ENCODE measurements around the gene PDE4D. TPM values are rescaled to one million over a fixed set of nuclear protein-coding genes. Genes with fewer than 3 reads are reported as not detected.
"Not testable (repeated sequence)": the region's sequence is repeated elsewhere in the genome, so short reads cannot be mapped to it uniquely, and the experiment has no call there.

PDE4D gene
- total RNA-seq, 1 experiment from 2014 or later = 3.3 TPM

- Mint-ChIP-seq H3K4me3 (no peak overlapping the region), H3K27ac (no peak overlapping the region), H3K4me1 (peaks cover 28% of the 10 kb centered on the region), H3K9me3 (peaks cover 4% of the 10 kb centered on the region), H3K27me3 (ENCODE audit: low read depth) (no peaks in the 10 kb centered on the region), H3K36me3 (peaks cover 4% of the 10 kb centered on the region)
- no peak for DNase-seq (ENCODE audit: low spot score)
- ChIA-PET POLR2A (no interaction called here), CTCF (no interaction called here)
- TF ChIP-seq, protein P1, sequence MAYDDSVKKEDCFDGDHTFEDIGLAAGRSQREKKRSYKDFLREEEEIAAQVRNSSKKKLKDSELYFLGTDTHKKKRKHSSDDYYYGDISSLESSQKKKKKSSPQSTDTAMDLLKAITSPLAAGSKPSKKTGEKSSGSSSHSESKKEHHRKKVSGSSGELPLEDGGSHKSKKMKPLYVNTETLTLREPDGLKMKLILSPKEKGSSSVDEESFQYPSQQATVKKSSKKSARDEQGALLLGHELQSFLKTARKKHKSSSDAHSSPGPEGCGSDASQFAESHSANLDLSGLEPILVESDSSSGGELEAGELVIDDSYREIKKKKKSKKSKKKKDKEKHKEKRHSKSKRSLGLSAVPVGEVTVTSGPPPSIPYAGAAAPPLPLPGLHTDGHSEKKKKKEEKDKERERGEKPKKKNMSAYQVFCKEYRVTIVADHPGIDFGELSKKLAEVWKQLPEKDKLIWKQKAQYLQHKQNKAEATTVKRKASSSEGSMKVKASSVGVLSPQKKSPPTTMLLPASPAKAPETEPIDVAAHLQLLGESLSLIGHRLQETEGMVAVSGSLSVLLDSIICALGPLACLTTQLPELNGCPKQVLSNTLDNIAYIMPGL (CRISPR knock-in tag; IDR thresholded peaks at IDR 0.05) = no peak
- TF ChIP-seq, protein P2, sequence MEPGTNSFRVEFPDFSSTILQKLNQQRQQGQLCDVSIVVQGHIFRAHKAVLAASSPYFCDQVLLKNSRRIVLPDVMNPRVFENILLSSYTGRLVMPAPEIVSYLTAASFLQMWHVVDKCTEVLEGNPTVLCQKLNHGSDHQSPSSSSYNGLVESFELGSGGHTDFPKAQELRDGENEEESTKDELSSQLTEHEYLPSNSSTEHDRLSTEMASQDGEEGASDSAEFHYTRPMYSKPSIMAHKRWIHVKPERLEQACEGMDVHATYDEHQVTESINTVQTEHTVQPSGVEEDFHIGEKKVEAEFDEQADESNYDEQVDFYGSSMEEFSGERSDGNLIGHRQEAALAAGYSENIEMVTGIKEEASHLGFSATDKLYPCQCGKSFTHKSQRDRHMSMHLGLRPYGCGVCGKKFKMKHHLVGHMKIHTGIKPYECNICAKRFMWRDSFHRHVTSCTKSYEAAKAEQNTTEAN (CRISPR knock-in tag; IDR thresholded peaks at IDR 0.05) = no peak
- TF ChIP-seq NR3C1 (CRISPR knock-in tag; conservative IDR thresholded peaks at IDR 0.05; ENCODE audit: low read depth) (no peak), CREB1 (CRISPR knock-in tag; IDR thresholded peaks at IDR 0.05) (no peak), FOXP4 (CRISPR knock-in tag; IDR thresholded peaks at IDR 0.05) (no peak), CBFB (CRISPR knock-in tag; IDR thresholded peaks at IDR 0.05; ENCODE audit: low read depth) (no peak), ZNF121 (CRISPR knock-in tag; IDR thresholded peaks at IDR 0.05) (no peak)
- no peak for ATAC-seq
These were observed 296.8 kb downstream of the PDE4D start for GRCh38 chr5:59596586-59597350.

DNA sequence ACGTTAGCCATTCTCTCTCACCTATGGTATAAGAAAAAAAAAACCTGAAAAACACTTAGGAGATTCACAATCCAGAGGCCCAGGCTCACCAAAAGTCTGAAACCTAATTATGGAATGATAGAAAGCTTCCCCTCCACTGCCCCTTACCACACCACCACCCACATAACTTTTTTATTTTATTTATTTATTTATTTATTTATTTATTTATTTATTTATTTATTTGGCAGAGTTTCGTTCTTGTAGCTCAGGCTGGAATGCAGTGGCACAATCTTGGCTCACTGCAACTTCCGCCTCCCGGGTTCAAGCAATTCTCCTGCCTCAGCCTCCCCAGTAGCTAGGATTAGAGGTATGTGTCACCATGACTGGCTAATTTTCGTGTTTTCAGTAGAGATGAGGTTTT is 299.4 kb downstream of the PDE4D start:
- CTCF ChIA-PET; ATAC-seq; H3K27me3 Mint-ChIP-seq (ENCODE audit: low read depth); H3K27ac Mint-ChIP-seq; H3K4me3 Mint-ChIP-seq; H3K9me3 Mint-ChIP-seq; H3K36me3 Mint-ChIP-seq; DNase-seq (ENCODE audit: low spot score); POLR2A ChIA-PET: not testable (repeated sequence)
- peaks cover 23% of the 10 kb centered on the region for H3K4me1 Mint-ChIP-seq

DNA sequence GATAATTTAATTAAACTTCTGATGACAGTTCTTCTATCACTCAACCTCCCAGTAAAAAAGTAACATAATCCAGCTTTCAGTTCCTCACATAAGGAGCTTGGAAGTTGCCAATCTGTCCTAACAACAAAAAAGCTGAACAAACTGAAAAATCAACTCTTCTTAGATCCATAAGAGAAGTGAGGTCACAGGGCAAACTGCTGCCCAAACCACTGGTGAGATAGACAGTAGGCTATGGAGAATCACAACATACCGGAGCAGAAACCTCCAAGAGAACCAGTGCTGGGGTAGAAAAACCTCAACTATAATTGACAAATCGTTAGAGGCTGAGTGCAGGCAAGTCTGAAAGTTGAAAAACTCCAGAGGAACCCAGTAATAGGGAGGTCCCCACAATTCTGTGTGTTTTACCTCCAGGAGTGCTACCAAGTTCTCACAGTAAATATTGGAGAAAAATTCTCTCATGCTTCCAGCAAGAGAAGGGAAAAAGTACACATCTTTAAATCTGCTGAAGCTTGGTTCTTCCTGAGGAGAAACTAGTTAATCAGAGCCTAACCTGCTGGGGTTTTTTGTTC is 300.0 kb downstream of the PDE4D start:
- ChIA-PET CTCF (interaction anchor here (0.7 kb wide), 1 partner anchor 405 kb away, joined by 4 read pairs; no protein-coding TSS in a partner anchor), POLR2A (no interaction called here)
- no peak overlapping the region for H3K4me3 Mint-ChIP-seq
- ATAC-seq = no peak
- DNase-seq (ENCODE audit: low spot score) = no peak
- H3K27me3 Mint-ChIP-seq (ENCODE audit: low read depth) = no peaks in the 10 kb centered on the region
- no peak for TF ChIP-seq ETV6 (CRISPR knock-in tag; IDR thresholded peaks at IDR 0.05)
- TF ChIP-seq JUN (CRISPR knock-in tag; IDR thresholded peaks at IDR 0.05) = no peak
- TF ChIP-seq, protein P3, sequence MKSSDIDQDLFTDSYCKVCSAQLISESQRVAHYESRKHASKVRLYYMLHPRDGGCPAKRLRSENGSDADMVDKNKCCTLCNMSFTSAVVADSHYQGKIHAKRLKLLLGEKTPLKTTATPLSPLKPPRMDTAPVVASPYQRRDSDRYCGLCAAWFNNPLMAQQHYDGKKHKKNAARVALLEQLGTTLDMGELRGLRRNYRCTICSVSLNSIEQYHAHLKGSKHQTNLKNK (CRISPR knock-in tag; IDR thresholded peaks at IDR 0.05) = no peak
- TF ChIP-seq MXD4 (CRISPR knock-in tag; IDR thresholded peaks at IDR 0.05; ENCODE audit: borderline replicate concordance) = no peak
- TF ChIP-seq, protein P4, sequence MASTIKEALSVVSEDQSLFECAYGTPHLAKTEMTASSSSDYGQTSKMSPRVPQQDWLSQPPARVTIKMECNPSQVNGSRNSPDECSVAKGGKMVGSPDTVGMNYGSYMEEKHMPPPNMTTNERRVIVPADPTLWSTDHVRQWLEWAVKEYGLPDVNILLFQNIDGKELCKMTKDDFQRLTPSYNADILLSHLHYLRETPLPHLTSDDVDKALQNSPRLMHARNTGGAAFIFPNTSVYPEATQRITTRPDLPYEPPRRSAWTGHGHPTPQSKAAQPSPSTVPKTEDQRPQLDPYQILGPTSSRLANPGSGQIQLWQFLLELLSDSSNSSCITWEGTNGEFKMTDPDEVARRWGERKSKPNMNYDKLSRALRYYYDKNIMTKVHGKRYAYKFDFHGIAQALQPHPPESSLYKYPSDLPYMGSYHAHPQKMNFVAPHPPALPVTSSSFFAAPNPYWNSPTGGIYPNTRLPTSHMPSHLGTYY (CRISPR knock-in tag; IDR thresholded peaks at IDR 0.05) = no peak
- no peak for TF ChIP-seq NR2C2 (CRISPR knock-in tag; IDR thresholded peaks at IDR 0.05)
- TF ChIP-seq ATF6 (CRISPR knock-in tag; IDR thresholded peaks at IDR 0.05) = no peak
- no peak for TF ChIP-seq GTF2I (CRISPR knock-in tag; conservative IDR thresholded peaks at IDR 0.05)
- no peak for TF ChIP-seq TCF7 (CRISPR knock-in tag; IDR thresholded peaks at IDR 0.05; ENCODE audit: low read depth)
- no peak for TF ChIP-seq MLX (CRISPR knock-in tag; IDR thresholded peaks at IDR 0.05)
- TF ChIP-seq CTCF (IDR thresholded peaks at IDR 0.05) = no peak
- no peak overlapping the region for H3K27ac Mint-ChIP-seq
- peaks cover 23% of the 10 kb centered on the region for H3K4me1 Mint-ChIP-seq
- H3K36me3 Mint-ChIP-seq = peaks cover 4% of the 10 kb centered on the region
- peaks cover 4% of the 10 kb centered on the region for H3K9me3 Mint-ChIP-seq
